Skeletal muscle satellite cell (primary cell): Measurements from ENCODE around the gene ADORA1.

Source experiments
- H3K27me3 ChIP-seq: 2 replicates; pipeline ENCODE4 v1.7.0; 2013; ENCODE audit warnings: low read length; ENCODE audit not compliant: control insufficient read depth, insufficient read depth
- H3K36me3 ChIP-seq: 2 replicates; pipeline ENCODE4 v1.7.0; 2013; ENCODE audit warnings: mild to moderate bottlenecking, control low read depth, low read length; ENCODE audit not compliant: insufficient read depth
- H3K4me1 ChIP-seq: 2 replicates; pipeline ENCODE4 v1.7.0; 2013; ENCODE audit warnings: low read length; ENCODE audit not compliant: control insufficient read depth, insufficient read depth
- H3K4me2 ChIP-seq: 2 replicates; pipeline ENCODE4 v1.7.0; 2013; ENCODE audit warnings: mild to moderate bottlenecking, low read length
- H3K4me3 ChIP-seq: 2 replicates; pipeline ENCODE4 v1.7.0; 2013; ENCODE audit warnings: low read length
- H3K9ac ChIP-seq: 2 replicates; pipeline ENCODE4 v1.7.0; 2013; ENCODE audit warnings: mild to moderate bottlenecking, low read depth, low read length, moderate library complexity
- H3K9me3 ChIP-seq: replicated peaks from 2 replicates; pipeline ENCODE4 v1.7.0; 2013; ENCODE audit warnings: mild to moderate bottlenecking, control low read depth, low read length

ADORA1 gene

DNA sequence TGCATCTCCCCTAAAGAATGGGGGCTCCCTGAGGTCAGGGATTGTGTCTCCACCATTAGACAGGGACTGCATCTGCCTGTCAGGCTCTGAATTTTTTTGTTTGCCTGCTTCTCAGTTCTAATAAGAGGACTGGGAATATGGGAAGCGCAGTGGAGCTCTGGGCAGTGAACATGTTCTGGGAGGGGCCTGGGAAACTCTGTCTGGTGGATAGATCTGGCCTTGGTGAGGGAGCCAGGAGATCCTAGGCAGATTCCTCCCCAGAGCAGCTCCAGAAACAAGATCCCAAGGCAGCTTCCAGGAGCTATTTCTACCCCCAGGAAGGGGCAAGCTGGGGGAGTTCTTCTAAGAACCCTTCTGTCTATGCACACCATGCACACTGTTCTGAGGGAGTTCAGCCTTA, 29.1 kb upstream of the ADORA1 start:
- Histone ChIP-seq H3K36me3 (no peaks in the 10 kb centered on the region), H3K9me3 (no peaks in the 10 kb centered on the region), H3K27me3 (peaks cover 28% of the 10 kb centered on the region), H3K4me1 (no peaks in the 10 kb centered on the region), H3K9ac (no peak overlapping the region), H3K4me2 (no peak overlapping the region), H3K4me3 (no peak overlapping the region)

DNA sequence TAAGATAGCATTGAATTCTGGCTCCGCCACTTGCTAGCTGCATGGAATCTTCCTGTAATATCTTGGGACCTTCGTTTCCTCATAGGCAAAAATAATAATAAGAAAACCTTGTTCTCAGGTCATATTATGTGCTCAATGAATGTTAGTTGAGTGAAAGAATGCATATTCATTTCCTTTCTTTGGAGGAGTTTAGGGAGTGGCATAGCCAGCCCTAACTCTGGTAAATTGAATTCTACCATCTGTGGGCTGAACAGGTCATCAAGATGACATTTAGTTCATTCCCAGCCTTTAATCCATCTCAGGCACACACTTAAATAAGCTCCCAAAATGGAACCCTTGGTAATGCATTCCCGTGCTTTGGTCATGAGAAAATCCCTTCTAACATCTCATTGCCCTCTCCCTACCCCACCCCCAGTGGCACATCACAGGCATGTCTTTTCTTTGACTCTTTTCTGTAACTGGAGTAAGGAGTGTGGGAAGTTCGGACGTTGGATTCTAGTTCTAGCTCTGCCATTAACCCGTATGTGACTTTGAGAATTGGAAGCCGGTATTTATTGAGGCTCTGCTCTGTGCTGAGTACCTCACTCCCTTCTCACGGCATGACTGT, 28.5 kb upstream of the ADORA1 start:
- H3K27me3 ChIP-seq: peaks cover 28% of the 10 kb centered on the region
- no peak overlapping the region for H3K4me2 ChIP-seq
- no peak overlapping the region for H3K4me3 ChIP-seq
- no peak overlapping the region for H3K9ac ChIP-seq
- H3K4me1 ChIP-seq: no peaks in the 10 kb centered on the region
- H3K36me3 ChIP-seq: no peaks in the 10 kb centered on the region
- no peaks in the 10 kb centered on the region for H3K9me3 ChIP-seq

DNA sequence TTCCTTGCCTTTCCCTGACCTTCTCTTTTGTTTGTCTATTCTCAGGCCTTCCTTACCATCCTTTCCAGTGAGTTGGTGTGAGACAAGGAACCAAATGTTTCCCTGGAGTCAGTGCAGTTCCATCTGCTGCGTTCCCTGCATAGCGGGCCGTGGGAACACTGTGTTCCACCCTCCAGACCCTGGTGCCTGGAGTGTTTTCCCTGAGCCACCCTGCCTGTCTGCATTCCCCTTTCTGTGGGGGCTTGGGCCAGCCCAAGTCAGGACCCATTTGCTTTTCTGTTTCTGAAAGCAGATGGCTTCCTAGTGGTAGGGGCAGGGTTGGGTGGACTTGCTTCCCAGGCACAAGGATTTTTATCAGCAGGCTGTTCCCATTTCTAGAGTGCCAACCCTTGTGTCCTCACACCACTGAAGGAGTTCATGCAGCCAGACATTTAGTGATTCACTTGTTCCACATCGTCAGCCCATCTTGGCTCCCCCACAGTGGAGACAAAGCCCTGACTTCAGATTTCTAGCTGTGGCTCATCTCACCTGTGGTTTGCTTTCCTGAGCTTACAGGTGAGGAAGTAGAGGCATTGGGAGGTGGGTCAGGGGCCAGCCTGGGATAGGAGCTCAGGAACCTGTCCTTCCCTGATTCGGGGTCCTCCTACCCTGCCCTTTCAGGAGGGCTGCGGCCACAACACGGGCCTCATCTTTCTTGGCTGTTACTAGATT, 27.6 kb upstream of the ADORA1 start:
- Histone ChIP-seq H3K4me3 (no peak overlapping the region), H3K36me3 (no peaks in the 10 kb centered on the region), H3K9ac (no peak overlapping the region), H3K4me2 (no peak overlapping the region), H3K4me1 (no peaks in the 10 kb centered on the region), H3K9me3 (peaks cover 2% of the 10 kb centered on the region), H3K27me3 (peaks cover 27% of the 10 kb centered on the region)

DNA sequence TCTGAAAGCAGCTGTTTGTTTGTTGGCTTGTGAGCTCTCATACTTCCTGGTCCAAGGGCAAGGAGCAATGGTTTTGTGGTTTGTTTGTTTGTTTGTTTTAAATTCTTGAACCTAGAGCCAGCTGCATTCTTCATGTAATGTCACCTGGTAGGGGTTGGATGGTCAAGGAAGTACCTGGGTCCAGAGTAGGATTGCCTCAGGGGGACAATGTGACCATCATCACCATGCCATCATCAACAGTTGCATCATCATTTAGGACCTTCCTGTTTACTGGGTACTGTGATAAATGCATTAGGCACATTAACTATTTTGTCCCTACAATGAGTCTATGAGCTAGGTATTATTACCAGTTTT, 27.0 kb upstream of the ADORA1 start:
- Histone ChIP-seq H3K27me3 (peaks cover 26% of the 10 kb centered on the region), H3K4me2 (no peak overlapping the region), H3K36me3 (no peaks in the 10 kb centered on the region), H3K9me3 (peaks cover 5% of the 10 kb centered on the region), H3K4me1 (no peaks in the 10 kb centered on the region), H3K9ac (no peak overlapping the region), H3K4me3 (no peak overlapping the region)

DNA sequence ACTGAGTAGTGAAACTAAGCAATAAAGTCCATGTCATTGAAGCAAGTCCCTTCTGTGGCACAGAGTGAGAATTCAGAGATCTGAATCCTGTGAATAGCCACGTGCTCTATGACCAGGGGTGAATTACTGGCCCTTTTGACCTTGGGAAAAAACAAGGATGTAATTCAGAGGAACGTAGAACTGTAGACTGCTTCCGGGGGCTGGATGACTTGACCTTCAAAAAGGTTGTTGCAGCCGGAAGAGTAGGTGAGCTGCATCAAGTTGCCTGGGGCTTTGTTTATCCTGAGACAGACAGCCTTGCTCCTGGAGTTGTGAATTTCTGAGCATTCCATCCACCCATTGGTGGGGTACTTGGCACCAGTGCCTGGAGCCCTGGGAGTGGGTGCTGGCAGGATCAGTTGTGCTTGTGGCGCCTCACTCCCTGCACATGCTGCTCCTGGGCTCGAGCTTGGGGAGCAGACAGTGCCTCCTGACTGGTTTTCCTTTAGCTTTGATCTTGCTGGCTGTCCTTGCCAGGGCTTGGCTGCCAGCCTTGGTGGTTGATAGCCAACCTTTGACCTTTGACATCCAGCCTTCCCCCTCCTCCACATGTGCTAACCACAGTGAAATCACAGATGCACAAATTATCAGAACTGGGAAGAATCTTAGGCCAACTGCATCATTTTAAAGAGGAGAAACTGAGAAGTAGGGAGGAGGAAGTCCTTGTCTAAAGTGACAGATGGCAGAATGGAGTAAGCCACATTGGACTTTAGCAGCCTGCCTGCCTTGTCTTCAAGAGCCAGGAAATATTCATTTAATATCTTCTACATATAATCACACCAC, 25.5 kb upstream of the ADORA1 start:
- Histone ChIP-seq H3K9me3 (peaks cover 5% of the 10 kb centered on the region), H3K36me3 (no peaks in the 10 kb centered on the region), H3K27me3 (peaks cover 25% of the 10 kb centered on the region), H3K4me2 (no peak overlapping the region), H3K4me1 (no peaks in the 10 kb centered on the region), H3K4me3 (no peak overlapping the region), H3K9ac (no peak overlapping the region)

DNA sequence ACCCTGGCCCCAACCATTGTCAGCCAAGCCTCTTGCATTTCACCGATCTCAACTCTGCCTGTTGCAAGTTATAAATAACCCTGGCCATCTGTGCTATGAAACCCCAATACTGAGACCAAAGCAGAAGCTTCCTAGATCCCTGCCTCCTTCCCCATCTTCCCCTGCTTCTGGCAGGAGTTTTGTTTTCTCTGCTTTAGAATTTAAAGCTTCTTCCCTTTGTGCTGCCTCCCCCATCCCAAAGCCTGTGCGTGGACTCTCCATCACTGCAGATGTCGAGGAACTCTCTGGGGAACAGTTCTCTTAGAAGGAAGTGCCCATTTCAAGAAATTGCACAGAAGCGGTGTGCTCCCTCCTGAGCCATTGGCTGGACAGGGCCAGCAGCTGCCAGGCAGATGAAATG, 24.3 kb upstream of the ADORA1 start:
- Histone ChIP-seq H3K27me3 (peaks cover 34% of the 10 kb centered on the region), H3K4me3 (no peak overlapping the region), H3K4me2 (no peak overlapping the region)

DNA sequence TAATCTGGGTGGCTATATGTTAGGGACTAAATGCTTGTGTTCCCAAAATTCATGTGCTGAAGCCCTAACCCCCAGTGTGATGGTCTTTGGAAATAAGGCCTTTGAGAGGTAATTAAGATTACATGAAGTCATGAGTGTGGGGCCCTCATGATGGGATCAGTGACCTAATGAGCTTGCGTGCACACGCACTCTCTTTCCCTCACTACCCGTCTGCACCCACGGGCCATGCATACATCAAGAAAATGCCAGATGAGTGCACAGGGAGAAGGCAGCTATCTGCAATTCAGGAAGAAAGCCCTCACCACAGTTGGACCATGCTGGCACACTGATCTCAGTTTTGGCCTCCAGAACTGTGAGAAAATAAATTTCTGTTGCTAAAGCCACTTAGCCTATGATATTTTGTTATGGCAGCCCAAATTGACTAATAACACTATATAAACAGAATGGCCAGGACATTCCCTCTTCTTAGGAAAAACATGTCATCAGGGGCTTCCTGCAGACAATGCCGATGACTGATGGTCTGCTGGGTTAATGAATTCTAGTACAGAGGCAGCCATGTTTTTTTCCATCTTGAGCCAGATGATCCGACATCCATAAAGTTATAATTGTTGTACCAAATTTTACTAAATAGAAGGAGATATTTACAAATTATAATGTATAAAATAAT, 23.6 kb upstream of the ADORA1 start:
- Histone ChIP-seq H3K9me3 (peaks cover 5% of the 10 kb centered on the region), H3K36me3 (no peaks in the 10 kb centered on the region), H3K27me3 (peaks cover 35% of the 10 kb centered on the region), H3K9ac (no peak overlapping the region), H3K4me1 (no peaks in the 10 kb centered on the region), H3K4me2 (no peak overlapping the region), H3K4me3 (no peak overlapping the region)

More for the DNA sequence above, 24.3 kb upstream of the ADORA1 start:
- H3K4me1 ChIP-seq: no peaks in the 10 kb centered on the region
- H3K9me3 ChIP-seq: peaks cover 5% of the 10 kb centered on the region
- no peak overlapping the region for H3K9ac ChIP-seq
- H3K36me3 ChIP-seq: no peaks in the 10 kb centered on the region

DNA sequence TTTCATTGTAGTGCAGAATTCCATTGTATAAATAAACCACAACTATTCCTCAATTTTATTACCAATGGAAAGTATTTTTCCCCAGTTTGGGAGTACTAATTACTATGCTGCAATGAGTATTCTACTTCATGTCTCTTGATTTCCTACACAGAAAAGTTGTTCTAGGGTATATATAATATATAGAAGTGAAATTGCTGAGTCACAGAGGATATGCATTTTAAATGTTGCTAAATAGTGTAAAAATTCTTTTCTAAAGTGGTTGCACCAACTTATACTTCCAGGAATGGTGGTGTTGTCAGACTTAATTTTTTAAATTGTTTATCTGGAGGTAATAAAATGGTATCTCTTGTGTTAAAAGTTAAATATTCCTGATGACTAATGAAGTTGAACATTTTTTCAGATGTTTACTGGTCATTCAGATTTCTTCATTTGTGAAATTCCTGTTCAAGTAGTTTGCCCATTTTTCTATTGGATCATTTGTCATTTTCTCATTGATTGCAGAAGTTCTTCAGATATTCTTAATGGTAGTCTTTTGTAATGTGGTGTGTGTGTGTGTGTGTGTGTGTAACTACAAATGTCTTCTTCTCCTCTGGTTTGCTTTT, 22.6 kb upstream of the ADORA1 start:
- H3K9ac ChIP-seq: no peak overlapping the region
- H3K4me3 ChIP-seq: no peak overlapping the region
- H3K4me2 ChIP-seq: no peak overlapping the region
- H3K36me3 ChIP-seq: no peaks in the 10 kb centered on the region
- peaks cover 5% of the 10 kb centered on the region for H3K9me3 ChIP-seq
- peaks cover 35% of the 10 kb centered on the region for H3K27me3 ChIP-seq
- no peaks in the 10 kb centered on the region for H3K4me1 ChIP-seq

DNA sequence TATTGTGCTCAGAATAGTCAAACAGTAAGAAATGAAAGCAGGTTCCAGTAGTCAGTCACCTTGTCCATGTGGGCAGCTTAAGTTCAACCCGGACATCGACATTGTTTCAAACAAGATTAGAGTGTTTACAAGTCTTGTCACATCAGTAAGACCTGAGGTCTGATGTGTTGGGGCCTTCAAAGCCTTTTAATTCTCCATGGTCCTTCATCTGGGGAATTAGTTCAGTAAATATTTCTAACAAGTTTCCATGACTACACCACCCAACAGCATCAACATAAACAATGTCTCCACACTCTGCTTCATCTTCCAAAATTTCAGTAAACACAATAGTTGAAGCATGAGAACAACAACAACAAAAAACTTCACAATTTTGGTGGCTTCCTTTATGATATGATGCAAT, 15.1 kb upstream of the ADORA1 start:
- Histone ChIP-seq H3K9ac (no peak overlapping the region), H3K36me3 (no peaks in the 10 kb centered on the region), H3K27me3 (peaks cover 75% of the 10 kb centered on the region), H3K4me1 (peaks cover 4% of the 10 kb centered on the region), H3K4me2 (no peak overlapping the region), H3K4me3 (no peak overlapping the region), H3K9me3 (no peaks in the 10 kb centered on the region)

DNA sequence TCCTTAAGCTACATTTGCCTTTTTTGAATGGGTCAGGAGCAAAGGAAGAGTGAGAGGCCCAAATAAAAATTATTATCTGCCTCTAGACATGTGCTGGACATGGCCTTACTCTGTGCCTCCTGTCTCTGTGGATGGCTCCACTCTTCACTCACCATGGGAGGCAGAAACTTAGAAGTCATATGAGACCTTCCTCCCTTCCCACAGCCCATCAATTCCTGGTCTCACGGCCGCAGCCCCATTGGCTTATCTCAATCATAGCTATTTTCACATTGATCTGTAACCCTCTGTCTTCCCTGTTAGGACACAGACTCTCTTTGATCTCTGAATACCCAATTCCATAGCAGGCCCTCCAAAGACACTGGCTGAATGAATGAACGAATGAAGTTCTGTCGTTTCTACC, 14.2 kb upstream of the ADORA1 start:
- Histone ChIP-seq H3K4me2 (no peak overlapping the region), H3K4me3 (no peak overlapping the region), H3K36me3 (no peaks in the 10 kb centered on the region), H3K4me1 (peaks cover 4% of the 10 kb centered on the region), H3K9me3 (no peaks in the 10 kb centered on the region), H3K27me3 (peaks cover 71% of the 10 kb centered on the region), H3K9ac (no peak overlapping the region)

DNA sequence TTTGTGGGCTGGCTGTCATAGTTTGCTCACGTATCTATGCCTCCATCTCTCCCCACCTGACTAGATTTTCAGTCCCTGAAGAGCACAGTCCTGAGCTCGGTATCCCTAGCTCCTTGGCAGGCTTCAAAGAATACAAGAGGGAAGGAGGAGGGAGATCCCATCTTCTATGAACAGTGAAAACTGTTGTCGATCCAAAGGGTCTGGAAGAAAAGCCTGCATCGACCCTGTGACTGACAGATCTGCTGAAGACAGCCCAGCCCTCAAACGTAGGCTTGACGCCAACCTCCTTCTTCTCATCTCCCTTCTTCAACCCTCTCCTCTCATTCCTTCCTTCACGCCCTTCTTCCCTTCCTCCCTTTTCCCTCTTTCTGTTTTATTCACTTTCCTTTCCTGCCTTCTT, 13.3 kb upstream of the ADORA1 start:
- Histone ChIP-seq H3K4me1 (peaks cover 4% of the 10 kb centered on the region), H3K36me3 (no peaks in the 10 kb centered on the region), H3K4me3 (no peak overlapping the region), H3K27me3 (peaks cover 73% of the 10 kb centered on the region), H3K9ac (no peak overlapping the region), H3K9me3 (no peaks in the 10 kb centered on the region), H3K4me2 (no peak overlapping the region)
